HepG2 (cell line): Measurements from ENCODE around the gene PPP1R9A. TPM values are rescaled to one million over a fixed set of nuclear protein-coding genes. Genes with fewer than 3 reads are reported as not detected.

Experiments
- ATAC-seq: fragments of 200-7000 bp; cut with Tn5 transposase; 3 replicates; pipeline ENCODE4 v1.9.1; 2020; ENCODE audit warnings: mild to moderate bottlenecking, moderate library complexity
- BruUV-seq: library from RNA; stranded (reverse); fragments of 400-500 nt; replicated peaks from 2 replicates; lab custom pipeline; 2021; lab: Mats Ljungman, UMichigan
- CTCF ChIA-PET: fragments of 300-600 bp; formaldehyde crosslinking; extraction: SDS; loops from one replicate; lab custom pipeline; 2021; ENCODE audit warnings: low total read pairs, inconsistent platforms, low intra/inter-chr PET ratio; lab: Yijun Ruan, JAX
- POLR2A ChIA-PET: fragments of 350-600 bp; sonication (Branson Sonifier 250); formaldehyde crosslinking; loops from one replicate; lab custom pipeline; 2020; ENCODE audit warnings: antibody characterized with exemption, inconsistent platforms; lab: Yijun Ruan, JAX
- DNase-seq: peaks from one replicate; pipeline ENCODE4 v3.0.0-alpha.2; 2015; ENCODE audit warnings: low spot score
- FAIRE-seq: peaks from 3 replicates; lab custom pipeline; 2011; peaks lifted over from hg19 to GRCh38; lab: Jason Lieb, UNC
- H2AFZ ChIP-seq: one replicate; pipeline ENCODE4 v1.6.1; 2011; ENCODE audit warnings: low read length, inconsistent platforms
- H3K27ac ChIP-seq: fragments of 300-600 bp; 3 replicates; pipeline ENCODE4 v1.8.0; 2011; ENCODE audit warnings: mixed run types, mild to moderate bottlenecking, mixed read lengths, low read length, inconsistent platforms; ENCODE audit not compliant: insufficient read depth; ENCODE audit errors: extremely low read length
- H3K27me3 ChIP-seq, 2 experiments: fragments of 200-600 bp in 1 of 2; 2 replicates in 1 of 2; 3 replicates in 1 of 2; pipeline versions ENCODE4 v1.6.0 to v1.8.0; 2011; ENCODE audit warnings: low read length in 2 of 2, mild to moderate bottlenecking in 2 of 2, moderate library complexity in 2 of 2, inconsistent platforms in 1 of 2; ENCODE audit not compliant: insufficient read depth in 2 of 2, control insufficient read depth in 1 of 2
- H3K36me3 ChIP-seq, 2 experiments: fragments of 200-600 bp in 1 of 2; replicated peaks in 1 of 2; 2 replicates in 1 of 2; 3 replicates in 1 of 2; pipeline versions ENCODE4 v1.5.1 to v1.8.0; 2011; ENCODE audit warnings: low read length in 2 of 2, inconsistent platforms in 1 of 2; ENCODE audit not compliant: insufficient read depth in 2 of 2, control insufficient read depth in 1 of 2
- H3K4me1 ChIP-seq: 2 replicates; pipeline ENCODE4 v1.5.1; 2012; ENCODE audit warnings: low read length, inconsistent platforms; ENCODE audit not compliant: insufficient read depth
- H3K4me2 ChIP-seq: 2 replicates; pipeline ENCODE4 v1.6.0; 2011; ENCODE audit warnings: low read depth, low read length, inconsistent platforms
- H3K4me3 ChIP-seq, 3 experiments: fragments of 200-600 bp in 1 of 3; sonication (generic), shearing (Covaris generic) in 1 of 3; replicated peaks in 1 of 3; 2 replicates each; pipeline ENCODE4 v1.5.1; 2011 to 2016; ENCODE audit warnings: low read length in 3 of 3, inconsistent platforms in 2 of 3, low read depth in 2 of 3, mild to moderate bottlenecking in 2 of 3, control low read depth in 1 of 3, mixed read lengths in 1 of 3; ENCODE audit not compliant: insufficient read depth in 1 of 3
- H3K79me2 ChIP-seq: one replicate; pipeline ENCODE4 v1.6.1; 2011; ENCODE audit warnings: low read length, inconsistent platforms; ENCODE audit not compliant: insufficient read depth
- H3K9ac ChIP-seq: 2 replicates; pipeline ENCODE4 v1.6.0; 2011; ENCODE audit warnings: mild to moderate bottlenecking, low read depth, low read length, inconsistent platforms; ENCODE audit not compliant: insufficient read depth
- H3K9me3 ChIP-seq: 2 replicates; pipeline ENCODE4 v1.5.1; 2012; ENCODE audit warnings: mild to moderate bottlenecking, low read length
- H4K20me1 ChIP-seq: 2 replicates; pipeline ENCODE4 v1.6.0; 2011; ENCODE audit warnings: inconsistent platforms, mild to moderate bottlenecking, low read length, moderate library complexity; ENCODE audit not compliant: insufficient read depth
- FOSL1 ChIP-seq: sonication (generic); formaldehyde crosslinking; IDR thresholded peaks from 2 replicates; pipeline ENCODE4 v1.9.0; 2021; ENCODE audit warnings: missing genetic modification reagents, borderline replicate concordance
- GLI4 ChIP-seq: sonication (generic); formaldehyde crosslinking; IDR thresholded peaks from 2 replicates; pipeline ENCODE4 v1.5.1; 2020; ENCODE audit warnings: missing genetic modification reagents, mild to moderate bottlenecking, moderate library complexity, borderline replicate concordance
- HIC2 ChIP-seq: sonication (generic); formaldehyde crosslinking; IDR thresholded peaks from 2 replicates; pipeline ENCODE4 v1.9.0; 2022; ENCODE audit warnings: low read depth, missing genetic modification reagents
- MED1 ChIP-seq: sonication (generic); formaldehyde crosslinking; IDR thresholded peaks from 2 replicates; pipeline ENCODE4 v1.4.0; 2020; ENCODE audit warnings: missing genetic modification reagents
- MEF2D ChIP-seq: sonication (generic); formaldehyde crosslinking; IDR thresholded peaks from 2 replicates; pipeline ENCODE4 v1.5.1; 2020; ENCODE audit warnings: mild to moderate bottlenecking, missing genetic modification reagents
- NR2F2 ChIP-seq: IDR thresholded peaks from 2 replicates; pipeline ENCODE4 v1.6.1; 2012; ENCODE audit warnings: low read depth, inconsistent platforms, borderline replicate concordance
- SNRNP70 ChIP-seq: fragments of 200-400 bp; formaldehyde crosslinking; IDR thresholded peaks from 2 replicates; pipeline ENCODE4 v1.6.1; 2017; ENCODE audit warnings: mild to moderate bottlenecking, low read depth, low read length, moderate library complexity
- STAG1 ChIP-seq: sonication (generic); formaldehyde crosslinking; IDR thresholded peaks from 2 replicates; pipeline ENCODE4 v1.4.0; 2020; ENCODE audit warnings: missing genetic modification reagents
- SYNCRIP ChIP-seq: fragments of 200-400 bp; formaldehyde crosslinking; IDR thresholded peaks from 2 replicates; pipeline ENCODE4 v1.6.1; 2018; ENCODE audit warnings: mild to moderate bottlenecking, low read depth, low read length; ENCODE audit not compliant: insufficient read depth
- ZNF275 ChIP-seq: sonication (generic); formaldehyde crosslinking; IDR thresholded peaks from 2 replicates; pipeline ENCODE4 v1.8.0; 2022; ENCODE audit warnings: missing genetic modification reagents, mild to moderate bottlenecking, inconsistent platforms, borderline replicate concordance
- ZNF296 ChIP-seq: sonication (generic); formaldehyde crosslinking; conservative IDR thresholded peaks from 2 replicates; pipeline ENCODE4 v1.5.0; 2020; ENCODE audit warnings: mild to moderate bottlenecking, missing genetic modification reagents
- ZNF3 ChIP-seq: IDR thresholded peaks from 2 replicates; pipeline ENCODE4 v1.7.0; 2017; ENCODE audit warnings: inconsistent platforms
- ZNF34 ChIP-seq: sonication (generic); formaldehyde crosslinking; IDR thresholded peaks from 2 replicates; pipeline ENCODE4 v1.4.0; 2020; ENCODE audit warnings: mild to moderate bottlenecking, missing genetic modification reagents, borderline replicate concordance
- ZNF75D ChIP-seq: sonication (generic); formaldehyde crosslinking; IDR thresholded peaks from 2 replicates; pipeline ENCODE4 v1.8.1; 2023; ENCODE audit warnings: missing genetic modification reagents, mild to moderate bottlenecking, borderline replicate concordance
- ZNF766 ChIP-seq: sonication (generic); formaldehyde crosslinking; IDR thresholded peaks from 2 replicates; pipeline ENCODE4 v1.5.0; 2020; ENCODE audit warnings: missing genetic modification reagents, borderline replicate concordance
- ZNF800 ChIP-seq: sonication (generic); formaldehyde crosslinking; IDR thresholded peaks from 2 replicates; pipeline ENCODE4 v1.4.0; 2020; ENCODE audit warnings: missing genetic modification reagents
- ZNF878 ChIP-seq: sonication (generic); formaldehyde crosslinking; IDR thresholded peaks from 2 replicates; pipeline ENCODE4 v1.8.1; 2023; ENCODE audit warnings: mild to moderate bottlenecking, missing genetic modification reagents, moderate library complexity
- WGBS: methylation state at CpG from one replicate; pipeline ENCODE4 v1.1.6; 2017; ENCODE audit warnings: low lambda C conversion rate; 5-methylcytosine and 5-hydroxymethylcytosine counted together
- in situ Hi-C: cut with HindIII; loops from 2 replicates; pipeline ENCODE4 v1.10.0; 2017; ENCODE audit warnings: low pct_unique_long_range_greater_than_20kb; ENCODE audit not compliant: extremely low pct_ligation_motif_present
- intact Hi-C: fragments of 100-400 bp; cut with micrococcal nuclease; formaldehyde crosslinking; loops from one replicate; pipeline ENCODE4 v1.10.0; 2022; ENCODE audit not compliant: unreplicated experiment
- polyA plus RNA-seq, 8 experiments: library from polyadenylated mRNA; depleted of rRNA in 3 of 8; stranded (reverse) in 7 of 8; unstranded in 1 of 8; fragments of >200 nt; fragmentation: Illumina TruSeq in 4 of 8; extraction: Trizol in 4 of 8; gene quantifications; 2 replicates each; pipeline versions ENCODE4 v1.2.1 to v1.2.3, GENCODE V29; 2011 to 2016; ENCODE audit warnings: low read depth in 4 of 8, missing spikeins in 1 of 8, mixed read lengths in 1 of 8; ENCODE audit not compliant: insufficient read depth in 1 of 8
- total RNA-seq, 5 experiments: library from RNA; depleted of rRNA; stranded (reverse); fragments of >200 nt; fragmentation: Illumina TruSeq; extraction: Trizol; gene quantifications; 2 replicates each; pipeline ENCODE4 v1.2.3, GENCODE V29; 2016; ENCODE audit warnings: low read depth in 1 of 5
- TF ChIP-seq, protein P1 (sequence below): IDR thresholded peaks from 2 replicates; pipeline ENCODE4 v1.6.1; 2018; ENCODE audit warnings: missing genetic modification reagents

PPP1R9A gene
- total and polyA plus RNA-seq, 2 of the 13 experiments (the other 11 are each of a cell fraction or from before 2014, with no cell fraction given): 11.4 to 31.9 TPM

GRCh38 chr7:95095259-95095965 lies 188.0 kb downstream of the PPP1R9A start:
- intact Hi-C loops (no loop called here), in situ Hi-C loops (no loop called here)
- ATAC-seq (no peak), FAIRE-seq (no peak), DNase-seq (no peak)
- no peaks in the 10 kb centered on the region; a peak in 1 of 5 replicates for H3K36me3 ChIP-seq
- WGBS: 88% methylated on average over 2 of the region's 2 CpGs
- TF ChIP-seq STAG1 (no peak), MED1 (no peak), SYNCRIP (no peak), MEF2D (CRISPR knock-in tag) (no peak), FOSL1 (CRISPR knock-in tag) (no peak), ZNF75D (CRISPR knock-in tag) (no peak), ZNF878 (CRISPR knock-in tag) (no peak), GLI4 (CRISPR knock-in tag) (no peak), NR2F2 (no peak), ZNF275 (CRISPR knock-in tag) (no peak), ZNF296 (CRISPR knock-in tag) (no peak), HIC2 (CRISPR knock-in tag) (no peak), ZNF766 (CRISPR knock-in tag) (no peak), ZNF3 (CRISPR knock-in tag) (no peak), ZNF800 (CRISPR knock-in tag) (no peak), SNRNP70 (no peak), ZNF34 (CRISPR knock-in tag) (no peak)
- TF ChIP-seq, protein P1, sequence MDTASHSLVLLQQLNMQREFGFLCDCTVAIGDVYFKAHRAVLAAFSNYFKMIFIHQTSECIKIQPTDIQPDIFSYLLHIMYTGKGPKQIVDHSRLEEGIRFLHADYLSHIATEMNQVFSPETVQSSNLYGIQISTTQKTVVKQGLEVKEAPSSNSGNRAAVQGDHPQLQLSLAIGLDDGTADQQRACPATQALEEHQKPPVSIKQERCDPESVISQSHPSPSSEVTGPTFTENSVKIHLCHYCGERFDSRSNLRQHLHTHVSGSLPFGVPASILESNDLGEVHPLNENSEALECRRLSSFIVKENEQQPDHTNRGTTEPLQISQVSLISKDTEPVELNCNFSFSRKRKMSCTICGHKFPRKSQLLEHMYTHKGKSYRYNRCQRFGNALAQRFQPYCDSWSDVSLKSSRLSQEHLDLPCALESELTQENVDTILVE (CRISPR knock-in tag): no peak
- no peaks in the 10 kb centered on the region for H3K27me3 ChIP-seq
- no peak overlapping the region for H3K4me3 ChIP-seq
- no peak overlapping the region for H3K4me2 ChIP-seq
- no peak overlapping the region for H2AFZ ChIP-seq
- ChIA-PET CTCF (no interaction called here), POLR2A (no interaction called here)
- BruUV-seq: no TSS peak
- H3K9me3 ChIP-seq: no peaks in the 10 kb centered on the region
- H3K9ac ChIP-seq: no peak overlapping the region
- H3K4me1 ChIP-seq: peaks cover 7% of the 10 kb centered on the region; the same call in 1 of the 2 replicates
- no peaks in the 10 kb centered on the region for H4K20me1 ChIP-seq
- no peak overlapping the region for H3K27ac ChIP-seq
- H3K79me2 ChIP-seq: no peaks in the 10 kb centered on the region
